HepG2 (cell line): ENCODE results near the gene MYCBPAP. TPM values are rescaled to one million over a fixed set of nuclear protein-coding genes. Genes with fewer than 3 reads are reported as not detected.
A peak's percentile ranks its signal among the peaks of the same experiment; 100 is the strongest.

Source experiments
- AHDC1 ChIP-seq: sonication (generic); formaldehyde crosslinking; IDR thresholded peaks from 2 replicates; pipeline ENCODE4 v1.5.1; 2020; ENCODE audit warnings: mild to moderate bottlenecking, missing genetic modification reagents, borderline replicate concordance
- DPF2 ChIP-seq: sonication (generic); formaldehyde crosslinking; IDR thresholded peaks from 2 replicates; pipeline ENCODE4 v1.4.0; 2020; ENCODE audit warnings: mild to moderate bottlenecking, low read depth, missing genetic modification reagents, borderline replicate concordance
- DR1 ChIP-seq: sonication (generic); formaldehyde crosslinking; IDR thresholded peaks from 2 replicates; pipeline ENCODE4 v1.8.0; 2021; ENCODE audit warnings: mild to moderate bottlenecking, missing genetic modification reagents, inconsistent platforms
- ELF1 ChIP-seq: sonication (generic); formaldehyde crosslinking; IDR thresholded peaks from 2 replicates; pipeline ENCODE4 v1.4.0; 2020; ENCODE audit warnings: missing genetic modification reagents
- ETS1 ChIP-seq: sonication (generic); formaldehyde crosslinking; IDR thresholded peaks from 2 replicates; pipeline ENCODE4 v1.4.0; 2020; ENCODE audit warnings: missing genetic modification reagents
- GMEB2 ChIP-seq: IDR thresholded peaks from 2 replicates; pipeline ENCODE4 v1.6.1; 2016; ENCODE audit warnings: missing biosample characterization, missing genetic modification reagents, low read depth
- GPBP1L1 ChIP-seq: sonication (generic); formaldehyde crosslinking; IDR thresholded peaks from 2 replicates; pipeline ENCODE4 v1.5.0; 2020; ENCODE audit warnings: mild to moderate bottlenecking, missing genetic modification reagents
- KAT7 ChIP-seq: IDR thresholded peaks from 2 replicates; pipeline ENCODE4 v1.6.1; 2018; ENCODE audit warnings: borderline replicate concordance, missing compliant biosample characterization
- KLF9 ChIP-seq: IDR thresholded peaks from 2 replicates; pipeline ENCODE4 v1.6.1; 2016; ENCODE audit warnings: low read depth
- MEIS1 ChIP-seq: sonication (generic); formaldehyde crosslinking; IDR thresholded peaks from 2 replicates; pipeline ENCODE4 v1.9.0; 2021; ENCODE audit warnings: mild to moderate bottlenecking, missing genetic modification reagents, moderate library complexity, borderline replicate concordance
- MTF1 ChIP-seq: sonication (generic); formaldehyde crosslinking; IDR thresholded peaks from 2 replicates; pipeline ENCODE4 v1.5.0; 2020; ENCODE audit warnings: missing genetic modification reagents
- POGZ ChIP-seq: sonication (generic); formaldehyde crosslinking; IDR thresholded peaks from 2 replicates; pipeline ENCODE4 v1.4.0; 2020; ENCODE audit warnings: mild to moderate bottlenecking, missing genetic modification reagents
- SAP130 ChIP-seq: IDR thresholded peaks from 2 replicates; pipeline ENCODE4 v1.6.1; 2016; ENCODE audit warnings: low read depth
- THYN1 ChIP-seq: sonication (generic); formaldehyde crosslinking; IDR thresholded peaks from 2 replicates; pipeline ENCODE4 v1.8.1; 2023; ENCODE audit warnings: low read depth, mild to moderate bottlenecking, moderate library complexity, missing genetic modification reagents, borderline replicate concordance
- ZFP36 ChIP-seq: fragments of 150-350 bp; IDR thresholded peaks from 2 replicates; pipeline ENCODE4 v1.6.1; 2018; ENCODE audit warnings: borderline replicate concordance, low read length, low read depth; ENCODE audit not compliant: partially characterized antibody
- ZFP82 ChIP-seq: sonication (generic); formaldehyde crosslinking; IDR thresholded peaks from 2 replicates; pipeline ENCODE4 v1.5.1; 2020; ENCODE audit warnings: mild to moderate bottlenecking, missing genetic modification reagents, borderline replicate concordance
- ZNF232 ChIP-seq: sonication (generic); formaldehyde crosslinking; IDR thresholded peaks from 2 replicates; pipeline ENCODE4 v1.4.0; 2020; ENCODE audit warnings: missing genetic modification reagents, borderline replicate concordance
- ZNF280B ChIP-seq: sonication (generic); formaldehyde crosslinking; IDR thresholded peaks from 2 replicates; pipeline ENCODE4 v1.5.0; 2020; ENCODE audit warnings: missing genetic modification reagents, mild to moderate bottlenecking, borderline replicate concordance
- ZNF367 ChIP-seq: sonication (generic); formaldehyde crosslinking; IDR thresholded peaks from 2 replicates; pipeline ENCODE4 v1.4.0; 2020; ENCODE audit warnings: missing genetic modification reagents, borderline replicate concordance
- ZNF619 ChIP-seq: sonication (generic); formaldehyde crosslinking; IDR thresholded peaks from 2 replicates; pipeline ENCODE4 v1.4.0; 2020; ENCODE audit warnings: mild to moderate bottlenecking, missing genetic modification reagents
- polyA plus RNA-seq, 8 experiments: library from polyadenylated mRNA; depleted of rRNA in 3 of 8; stranded (reverse) in 7 of 8; unstranded in 1 of 8; fragments of >200 nt; fragmentation: Illumina TruSeq in 4 of 8; extraction: Trizol in 4 of 8; gene quantifications; 2 replicates each; pipeline versions ENCODE4 v1.2.1 to v1.2.3, GENCODE V29; 2011 to 2016; ENCODE audit warnings: low read depth in 4 of 8, missing spikeins in 1 of 8, mixed read lengths in 1 of 8; ENCODE audit not compliant: insufficient read depth in 1 of 8
- total RNA-seq, 5 experiments: library from RNA; depleted of rRNA; stranded (reverse); fragments of >200 nt; fragmentation: Illumina TruSeq; extraction: Trizol; gene quantifications; 2 replicates each; pipeline ENCODE4 v1.2.3, GENCODE V29; 2016; ENCODE audit warnings: low read depth in 1 of 5

The MYCBPAP gene
- total and polyA plus RNA-seq, 2 of the 13 experiments (the other 11 are each of a cell fraction or from before 2014, with no cell fraction given): 0.22 to 0.24 TPM

GRCh38 chr17:50482516-50482915, 25.7 kb upstream of the MYCBPAP start (continued):
- TF ChIP-seq ZNF367 (no peak), AHDC1 (CRISPR knock-in tag) (no peak), ZFP36 (no peak), ZNF232 (CRISPR knock-in tag) (peak; percentile 78; the same call in 1 of the 2 replicates), DR1 (CRISPR knock-in tag) (peak; percentile 45; the same call in 1 of the 2 replicates), ZFP82 (no peak), KAT7 (CRISPR knock-in tag) (no peak), ETS1 (CRISPR knock-in tag) (no peak), KLF9 (CRISPR knock-in tag) (no peak), ELF1 (CRISPR knock-in tag) (no peak), SAP130 (peak; percentile 80), POGZ (CRISPR knock-in tag) (0 out of 2 replicates have a peak, but pooled peaks have one; percentile 30), ZNF619 (CRISPR knock-in tag) (no peak), GPBP1L1 (CRISPR knock-in tag) (no peak), DPF2 (no peak), ZNF280B (CRISPR knock-in tag) (no peak), MTF1 (CRISPR knock-in tag) (no peak), GMEB2 (CRISPR knock-in tag) (no peak), THYN1 (CRISPR knock-in tag) (no peak), MEIS1 (CRISPR knock-in tag) (no peak)
